OCI-LY3 (cell line): ENCODE data around the gene BORCS5.

Experiments
- EZH2phosphoT487 ChIP-seq: fragments of 200-600 bp; shearing (Covaris generic); IDR thresholded peaks from 2 replicates; pipeline ENCODE4 v1.6.1; 2018; ENCODE audit warnings: antibody characterized with exemption, mixed run types, low read depth
- TF ChIP-seq, protein P1 (sequence below): fragments of 200-600, 300-600 bp; sonication (generic); IDR thresholded peaks from 2 replicates; pipeline ENCODE4 v1.5.1; 2014; ENCODE audit warnings: antibody characterized with exemption, low read length, low read depth

DNA sequence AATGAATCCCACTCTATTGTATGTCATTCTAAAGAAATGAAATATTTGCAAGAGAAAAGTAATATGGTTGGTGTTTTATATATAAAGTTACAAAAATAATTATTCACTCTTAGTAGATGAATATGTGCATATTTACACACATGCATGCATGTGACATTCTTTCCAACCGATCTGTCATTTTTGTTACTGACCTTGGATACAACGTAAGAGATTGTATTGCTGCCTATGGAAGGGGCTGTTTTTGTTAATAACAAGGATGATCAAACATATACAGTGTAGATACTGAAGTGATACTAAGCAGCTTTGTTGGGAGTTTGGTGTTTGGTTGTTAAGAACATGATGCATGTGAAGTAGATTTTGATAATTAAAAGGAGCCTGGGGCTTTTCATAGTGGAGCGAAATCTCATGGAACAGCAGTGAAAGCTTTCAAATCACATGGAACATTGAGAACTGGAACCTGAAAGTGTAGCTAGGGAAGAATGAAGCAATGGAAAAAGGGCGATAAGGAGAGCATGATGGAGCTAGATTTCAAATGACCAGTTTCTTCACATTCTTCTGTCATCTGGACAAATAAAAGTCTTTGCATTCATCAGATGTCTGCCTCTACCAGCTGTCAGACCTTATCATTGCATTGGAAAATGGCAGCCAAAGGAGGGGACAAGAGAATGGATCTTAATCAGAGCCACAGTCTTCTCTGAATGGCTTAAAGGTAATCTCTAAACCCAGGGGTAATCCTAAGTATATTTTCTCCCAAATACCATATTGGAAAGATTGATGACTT is 10.0 kb downstream of the BORCS5 start:
- TF ChIP-seq, protein P1, sequence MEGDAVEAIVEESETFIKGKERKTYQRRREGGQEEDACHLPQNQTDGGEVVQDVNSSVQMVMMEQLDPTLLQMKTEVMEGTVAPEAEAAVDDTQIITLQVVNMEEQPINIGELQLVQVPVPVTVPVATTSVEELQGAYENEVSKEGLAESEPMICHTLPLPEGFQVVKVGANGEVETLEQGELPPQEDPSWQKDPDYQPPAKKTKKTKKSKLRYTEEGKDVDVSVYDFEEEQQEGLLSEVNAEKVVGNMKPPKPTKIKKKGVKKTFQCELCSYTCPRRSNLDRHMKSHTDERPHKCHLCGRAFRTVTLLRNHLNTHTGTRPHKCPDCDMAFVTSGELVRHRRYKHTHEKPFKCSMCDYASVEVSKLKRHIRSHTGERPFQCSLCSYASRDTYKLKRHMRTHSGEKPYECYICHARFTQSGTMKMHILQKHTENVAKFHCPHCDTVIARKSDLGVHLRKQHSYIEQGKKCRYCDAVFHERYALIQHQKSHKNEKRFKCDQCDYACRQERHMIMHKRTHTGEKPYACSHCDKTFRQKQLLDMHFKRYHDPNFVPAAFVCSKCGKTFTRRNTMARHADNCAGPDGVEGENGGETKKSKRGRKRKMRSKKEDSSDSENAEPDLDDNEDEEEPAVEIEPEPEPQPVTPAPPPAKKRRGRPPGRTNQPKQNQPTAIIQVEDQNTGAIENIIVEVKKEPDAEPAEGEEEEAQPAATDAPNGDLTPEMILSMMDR = no peak
- TF ChIP-seq EZH2phosphoT487 = no peak
